Activated CD4-positive, alpha-beta T cell treated with anti-CD3 and anti-CD28 coated beads, Interleukin-2, amount 10 ng/mL, durations not matched to agents 7 days and 5 days (primary cell): ENCODE data around the gene RNF220. TPM values are rescaled to one million over a fixed set of nuclear protein-coding genes. Genes with fewer than 3 reads are reported as not detected.

Experiments
- CTCF ChIA-PET: fragments of 350-600 bp; sonication (Branson Sonifier 250); formaldehyde crosslinking; loops from one replicate; lab custom pipeline; 2021; ENCODE audit warnings: antibody characterized with exemption; lab: Charles Lee
- POLR2A ChIA-PET: fragments of 350-600 bp; sonication (Branson Sonifier 250); formaldehyde crosslinking; loops from one replicate; lab custom pipeline; 2021; ENCODE audit warnings: antibody characterized with exemption; lab: Charles Lee
- DNase-seq: peaks from one replicate; pipeline ENCODE4 v3.0.0-alpha.2; 2020
- H3K27ac Mint-ChIP-seq: one replicate; pipeline ENCODE4 v1.8.0; 2021; ENCODE audit warnings: mild to moderate bottlenecking, moderate library complexity, mixed read lengths
- H3K27me3 Mint-ChIP-seq: one replicate; pipeline ENCODE4 v1.8.0; 2021; ENCODE audit warnings: mixed read lengths
- H3K36me3 Mint-ChIP-seq: one replicate; pipeline ENCODE4 v1.8.0; 2021; ENCODE audit warnings: low read depth, mixed read lengths
- H3K4me1 Mint-ChIP-seq: one replicate; pipeline ENCODE4 v1.8.0; 2021; ENCODE audit warnings: mixed read lengths
- H3K4me3 Mint-ChIP-seq: one replicate; pipeline ENCODE4 v1.8.0; 2021; ENCODE audit warnings: mild to moderate bottlenecking, moderate library complexity, mixed read lengths
- H3K9me3 Mint-ChIP-seq: one replicate; pipeline ENCODE4 v1.8.0; 2021; ENCODE audit warnings: mixed read lengths
- total RNA-seq, 2 experiments: library from RNA; stranded (reverse); gene quantifications; one replicate each; pipeline ENCODE4 v1.2.3, GENCODE V29; 2021

The RNF220 gene
- total RNA-seq, 2 experiments from 2014 or later = 82.9 to 88.4 TPM

- Mint-ChIP-seq H3K27ac (no peak overlapping the region), H3K27me3 (no peaks in the 10 kb centered on the region), H3K4me3 (no peak overlapping the region), H3K36me3 (no peaks in the 10 kb centered on the region), H3K9me3 (no peaks in the 10 kb centered on the region), H3K4me1 (no peaks in the 10 kb centered on the region)
- ChIA-PET POLR2A (no interaction called here), CTCF (no interaction called here)
- DNase-seq = no peak
These were observed 212.1 kb downstream of the RNF220 start for GRCh38 chr1:44616991-44617702.

- H3K27ac Mint-ChIP-seq = no peak overlapping the region
- no peaks in the 10 kb centered on the region for H3K4me1 Mint-ChIP-seq
These were observed 212.6 kb downstream of the RNF220 start for GRCh38 chr1:44617703-44618029.

GRCh38 chr1:44619261-44619900, 214.3 kb downstream of the RNF220 start:
- H3K9me3 Mint-ChIP-seq = no peaks in the 10 kb centered on the region
- no peaks in the 10 kb centered on the region for H3K27me3 Mint-ChIP-seq
- DNase-seq = no peak
- H3K27ac Mint-ChIP-seq = no peak overlapping the region
- POLR2A ChIA-PET = no interaction called here
- CTCF ChIA-PET = no interaction called here
- no peaks in the 10 kb centered on the region for H3K36me3 Mint-ChIP-seq
- H3K4me1 Mint-ChIP-seq = no peaks in the 10 kb centered on the region
- no peak overlapping the region for H3K4me3 Mint-ChIP-seq

More at GRCh38 chr1:44617703-44618029, 212.6 kb downstream of the RNF220 start:
- Mint-ChIP-seq H3K4me3 (no peak overlapping the region), H3K9me3 (no peaks in the 10 kb centered on the region), H3K36me3 (no peaks in the 10 kb centered on the region), H3K27me3 (no peaks in the 10 kb centered on the region)
- ChIA-PET CTCF (no interaction called here), POLR2A (no interaction called here)
- no peak for DNase-seq

GRCh38 chr1:44620072-44620471, 215.0 kb downstream of the RNF220 start:
- H3K27ac Mint-ChIP-seq = no peak overlapping the region
- DNase-seq = no peak
- H3K27me3 Mint-ChIP-seq = no peaks in the 10 kb centered on the region
- no peaks in the 10 kb centered on the region for H3K9me3 Mint-ChIP-seq
- ChIA-PET POLR2A (no interaction called here), CTCF (no interaction called here)
- H3K4me1 Mint-ChIP-seq = no peaks in the 10 kb centered on the region
- no peak overlapping the region for H3K4me3 Mint-ChIP-seq
- no peaks in the 10 kb centered on the region for H3K36me3 Mint-ChIP-seq

- H3K27me3 Mint-ChIP-seq = no peaks in the 10 kb centered on the region
- POLR2A ChIA-PET = no interaction called here
- H3K9me3 Mint-ChIP-seq = no peaks in the 10 kb centered on the region
- CTCF ChIA-PET = no interaction called here
- DNase-seq = no peak
- no peak overlapping the region for H3K4me3 Mint-ChIP-seq
- no peak overlapping the region for H3K27ac Mint-ChIP-seq
- no peaks in the 10 kb centered on the region for H3K36me3 Mint-ChIP-seq
- no peaks in the 10 kb centered on the region for H3K4me1 Mint-ChIP-seq
These were observed 216.8 kb downstream of the RNF220 start for GRCh38 chr1:44621841-44622286.

- Mint-ChIP-seq H3K4me3 (no peak overlapping the region), H3K9me3 (no peaks in the 10 kb centered on the region), H3K4me1 (no peaks in the 10 kb centered on the region), H3K36me3 (no peaks in the 10 kb centered on the region), H3K27ac (no peak overlapping the region), H3K27me3 (no peaks in the 10 kb centered on the region)
- ChIA-PET POLR2A (no interaction called here), CTCF (no interaction called here)
- no peak for DNase-seq
These were observed 219.3 kb downstream of the RNF220 start for GRCh38 chr1:44624268-44624901.

GRCh38 chr1:44625348-44625747, 220.3 kb downstream of the RNF220 start:
- ChIA-PET POLR2A (no interaction called here), CTCF (no interaction called here)
- Mint-ChIP-seq H3K36me3 (no peaks in the 10 kb centered on the region), H3K4me1 (peaks cover under 1% of the 10 kb centered on the region), H3K27ac (no peak overlapping the region), H3K4me3 (no peak overlapping the region), H3K27me3 (no peaks in the 10 kb centered on the region), H3K9me3 (no peaks in the 10 kb centered on the region)
- no peak for DNase-seq

GRCh38 chr1:44628962-44629756, 224.1 kb downstream of the RNF220 start:
- peaks cover 29% of the 10 kb centered on the region for H3K4me1 Mint-ChIP-seq
- H3K4me3 Mint-ChIP-seq = no peak overlapping the region
- no peak overlapping the region for H3K27ac Mint-ChIP-seq
- CTCF ChIA-PET = interaction anchor here (11.0 kb wide), 1 partner anchor 22 kb away, joined by 72 read pairs; no protein-coding TSS in a partner anchor
- H3K36me3 Mint-ChIP-seq = peaks cover 10% of the 10 kb centered on the region
- no peak for DNase-seq
- H3K27me3 Mint-ChIP-seq = no peaks in the 10 kb centered on the region
- POLR2A ChIA-PET = no interaction called here
- peaks cover 3% of the 10 kb centered on the region for H3K9me3 Mint-ChIP-seq

GRCh38 chr1:44630116-44630515, 225.1 kb downstream of the RNF220 start:
- H3K27me3 Mint-ChIP-seq = no peaks in the 10 kb centered on the region
- H3K9me3 Mint-ChIP-seq = peaks cover 3% of the 10 kb centered on the region
- H3K4me1 Mint-ChIP-seq = peaks cover 37% of the 10 kb centered on the region
- ChIA-PET POLR2A (interaction anchor here (1.8 kb wide), 1 partner anchor 44 kb away, joined by 5 read pairs; the partner anchor contains the start of genes ARMH1 and TMEM53), CTCF (interaction anchor here (11.0 kb wide), 1 partner anchor 21 kb away, joined by 72 read pairs; no protein-coding TSS in a partner anchor)
- H3K27ac Mint-ChIP-seq = peak overlapping the region; percentile 99
- H3K4me3 Mint-ChIP-seq = peak overlapping the region; percentile 89
- H3K36me3 Mint-ChIP-seq = peaks cover 15% of the 10 kb centered on the region
- DNase-seq = no peak

GRCh38 chr1:44631333-44631646, 226.2 kb downstream of the RNF220 start:
- no peak for DNase-seq
- Mint-ChIP-seq H3K27ac (peak overlapping the region; percentile 99), H3K9me3 (peaks cover 3% of the 10 kb centered on the region), H3K4me1 (peaks cover 37% of the 10 kb centered on the region), H3K27me3 (no peaks in the 10 kb centered on the region), H3K36me3 (peaks cover 26% of the 10 kb centered on the region), H3K4me3 (peak overlapping the region; percentile 89)
- POLR2A ChIA-PET = interaction anchor here (1.1 to 1.8 kb wide), 3 partner anchors 10 to 90 kb away, joined by 3 to 5 read pairs (median 3); partner anchors contain the start of genes ARMH1 and TMEM53
- CTCF ChIA-PET = interaction anchor here (0.5 to 11.0 kb wide), 4 partner anchors 11 to 428 kb away, joined by 3 to 72 read pairs (median 3); no protein-coding TSS in a partner anchor

- Mint-ChIP-seq H3K4me3 (peak overlapping the region; percentile 89), H3K27ac (peak overlapping the region; percentile 99), H3K4me1 (peaks cover 37% of the 10 kb centered on the region), H3K9me3 (peaks cover 3% of the 10 kb centered on the region), H3K36me3 (peaks cover 28% of the 10 kb centered on the region), H3K27me3 (no peaks in the 10 kb centered on the region)
- ChIA-PET POLR2A (interaction anchor here (0.7 to 1.8 kb wide), 4 partner anchors 10 to 89 kb away, joined by 3 to 5 read pairs (median 4); partner anchors contain the start of genes ARMH1 and TMEM53), CTCF (interaction anchor here (0.7 to 11.0 kb wide), 4 partner anchors 11 to 20 kb away, joined by 3 to 72 read pairs (median 3); no protein-coding TSS in a partner anchor)
- peak; percentile 92 for DNase-seq
These were observed 226.8 kb downstream of the RNF220 start for GRCh38 chr1:44631647-44632539.
